ENCODE data around the gene SCUBE2. TPM values are rescaled to one million over a fixed set of nuclear protein-coding genes. Genes with fewer than 3 reads are reported as not detected.

Gene SCUBE2
- total and polyA plus RNA-seq, 7 donors = 2.3 to 22.9 (median 7.5) TPM

GRCh38 chr11:9025101-9025850 is 66.1 kb downstream of the SCUBE2 start:
- Histone ChIP-seq H3K4me1 (peaks cover 0 to 13% (median 7%) of the 10 kb centered on the region in 4 donors), H3K27me3 (no peaks in the 10 kb centered on the region), H3K4me3 (no peak overlapping the region), H3K9me3 (no peaks in the 10 kb centered on the region), H3K27ac (no peak overlapping the region), H3K36me3 (no peaks in the 10 kb centered on the region)
- TF ChIP-seq POLR2A (IDR thresholded peaks at IDR 0.05) = no peak
- no peak for TF ChIP-seq CTCF (IDR thresholded peaks at IDR 0.05)
- no peak for TF ChIP-seq POLR2AphosphoS5 (IDR thresholded peaks at IDR 0.05)
- TF ChIP-seq EP300 (IDR thresholded peaks at IDR 0.05) = no peak
- WGBS, 2 donors = 92 to 94% methylated on average over 9 of the region's 9 CpGs
- intact Hi-C loops (cut with DNase I) = no loop called here
- no peak for DNase-seq

- H3K4me3 ChIP-seq = no peak overlapping the region
- intact Hi-C loops (cut with DNase I) = no loop called here
- DNase-seq = no peak
- no peak for TF ChIP-seq CTCF (IDR thresholded peaks at IDR 0.05)
- no peak for TF ChIP-seq POLR2A (IDR thresholded peaks at IDR 0.05)
- TF ChIP-seq POLR2AphosphoS5 (IDR thresholded peaks at IDR 0.05) = no peak
- TF ChIP-seq EP300 (IDR thresholded peaks at IDR 0.05) = no peak
- H3K9me3 ChIP-seq = no peaks in the 10 kb centered on the region
- H3K27ac ChIP-seq = no peak overlapping the region
- 93% methylated on average over 9 of the region's 9 CpGs for WGBS, 2 donors
- H3K4me1 ChIP-seq = peaks cover 0 to 13% (median 7%) of the 10 kb centered on the region in 4 donors
- H3K27me3 ChIP-seq = no peaks in the 10 kb centered on the region
- H3K36me3 ChIP-seq = no peaks in the 10 kb centered on the region
Observed at GRCh38 chr11:9022961-9023680, 68.3 kb downstream of the SCUBE2 start.

GRCh38 chr11:9020916-9021315 is 70.5 kb downstream of the SCUBE2 start:
- no peaks in the 10 kb centered on the region for H3K9me3 ChIP-seq
- H3K36me3 ChIP-seq = no peaks in the 10 kb centered on the region
- TF ChIP-seq CTCF (IDR thresholded peaks at IDR 0.05) (no peak), POLR2A (IDR thresholded peaks at IDR 0.05) (no peak), EP300 (IDR thresholded peaks at IDR 0.05) (no peak), POLR2AphosphoS5 (IDR thresholded peaks at IDR 0.05) (no peak)
- H3K27me3 ChIP-seq = no peaks in the 10 kb centered on the region
- H3K4me1 ChIP-seq = peaks cover 0 to 24% (median 9%) of the 10 kb centered on the region in 4 donors
- 78 to 90% methylated on average over 8 of the region's 8 CpGs for whole genome bisulfite sequencing, 2 donors
- H3K27ac ChIP-seq = no peak overlapping the region
- no peak overlapping the region for H3K4me3 ChIP-seq
- intact Hi-C loops (cut with DNase I) = no loop called here
- DNase-seq = no peak

- no peak for DNase-seq
- intact Hi-C loops (cut with DNase I) = loop anchor here (5.0 kb wide), 1 partner anchor 72 kb away; the partner anchor contains the start of gene SCUBE2
- no peaks in the 10 kb centered on the region for H3K36me3 ChIP-seq
- no peak overlapping the region for H3K27ac ChIP-seq
- WGBS, 2 donors = 93 to 96% methylated on average over 6 of the region's 6 CpGs
- H3K27me3 ChIP-seq = no peaks in the 10 kb centered on the region
- H3K4me3 ChIP-seq = no peak overlapping the region
- peaks cover 0 to 26% (median 12%) of the 10 kb centered on the region in 4 donors for H3K4me1 ChIP-seq
- TF ChIP-seq EP300 (IDR thresholded peaks at IDR 0.05) (no peak), POLR2A (IDR thresholded peaks at IDR 0.05) (no peak), POLR2AphosphoS5 (IDR thresholded peaks at IDR 0.05) (no peak), CTCF (IDR thresholded peaks at IDR 0.05) (no peak)
- no peaks in the 10 kb centered on the region for H3K9me3 ChIP-seq
Observed at GRCh38 chr11:9019861-9020260, 71.5 kb downstream of the SCUBE2 start.

Measured in sigmoid colon (tissue), 7 donors.